AG04450 (cell line): Measurements from ENCODE around the gene AQP7. TPM values are rescaled to one million over a fixed set of nuclear protein-coding genes. Genes with fewer than 3 reads are reported as not detected.

Experiments
- CTCF ChIA-PET: fragments of 300-600, 350-600 bp; formaldehyde crosslinking; extraction: SDS; loops from one replicate; lab custom pipeline; 2022; ENCODE audit warnings: antibody characterized with exemption, inconsistent platforms; lab: Charles Lee
- POLR2A ChIA-PET: fragments of 350-600 bp; formaldehyde crosslinking; extraction: SDS; loops from one replicate; lab custom pipeline; 2021; ENCODE audit warnings: antibody characterized with exemption, inconsistent platforms; lab: Yijun Ruan, JAX
- DNase-seq: peaks from one replicate; pipeline ENCODE4 v3.0.0-alpha.2; 2011; ENCODE audit warnings: low read depth, low spot score
- H3K27ac ChIP-seq: one replicate; pipeline ENCODE4 v1.5.1; 2012; ENCODE audit warnings: low read depth, low read length, control low read depth
- H3K27me3 ChIP-seq: one replicate; pipeline ENCODE4 v1.6.0; 2012; ENCODE audit warnings: low read length; ENCODE audit not compliant: control insufficient read depth, insufficient read depth
- H3K4me3 ChIP-seq: 2 replicates; pipeline ENCODE4 v1.5.1; 2011; ENCODE audit warnings: mild to moderate bottlenecking, low read depth, low read length, control low read depth
- H3K9me3 ChIP-seq: 2 replicates; pipeline ENCODE4 v1.5.1; 2012; ENCODE audit warnings: low read length; ENCODE audit not compliant: control insufficient read depth, insufficient read depth
- polyA plus RNA-seq: library from polyadenylated mRNA; depleted of rRNA; stranded (reverse); fragments of >200 nt; gene quantifications from 2 replicates; pipeline ENCODE4 v1.2.3, GENCODE V29; 2011
- TF ChIP-seq, protein P1 (sequence below): IDR thresholded peaks from 2 replicates; pipeline ENCODE4 v1.5.1; 2011; ENCODE audit warnings: low read depth, low read length, control low read depth, inconsistent platforms

AQP7 gene
- polyA plus RNA-seq, 1 experiment = 0.11 TPM

DNA sequence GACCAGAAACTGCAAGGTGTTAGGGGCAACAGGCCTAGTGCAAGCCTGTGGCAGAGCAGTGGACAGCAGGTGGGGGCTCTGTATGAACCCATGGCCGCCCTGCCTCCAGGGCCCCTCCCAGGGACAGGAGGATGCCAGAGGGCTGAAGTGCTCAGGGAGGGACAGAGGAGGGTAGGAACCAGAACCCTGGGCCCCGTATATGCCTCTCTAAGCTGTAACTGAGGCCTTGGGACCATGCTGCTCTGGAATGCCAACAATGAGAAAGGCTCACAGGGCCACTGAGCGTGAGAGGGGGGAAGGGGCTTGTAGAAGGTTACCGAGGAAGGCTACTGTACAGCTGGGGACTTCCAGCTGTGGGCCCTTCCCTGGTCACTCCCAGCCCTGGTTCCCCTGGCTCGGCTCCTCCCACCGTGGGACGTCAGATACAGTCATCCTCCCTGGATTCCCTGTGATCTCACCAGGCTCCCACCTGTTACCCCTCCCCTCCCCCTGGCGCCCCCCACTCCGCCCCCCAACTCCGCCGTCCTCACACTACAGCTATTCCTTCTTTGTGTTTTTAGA is 21.1 kb downstream of the AQP7 start:
- CTCF ChIA-PET = interaction anchor here (0.6 to 1.2 kb wide), 2 partner anchors 38 to 82 kb away, joined by 3 to 6 read pairs; no protein-coding TSS in a partner anchor
- Histone ChIP-seq H3K27me3 (no peaks in the 10 kb centered on the region), H3K9me3 (no peaks in the 10 kb centered on the region), H3K4me3 (no peak overlapping the region), H3K27ac (no peak overlapping the region)
- TF ChIP-seq, protein P1, sequence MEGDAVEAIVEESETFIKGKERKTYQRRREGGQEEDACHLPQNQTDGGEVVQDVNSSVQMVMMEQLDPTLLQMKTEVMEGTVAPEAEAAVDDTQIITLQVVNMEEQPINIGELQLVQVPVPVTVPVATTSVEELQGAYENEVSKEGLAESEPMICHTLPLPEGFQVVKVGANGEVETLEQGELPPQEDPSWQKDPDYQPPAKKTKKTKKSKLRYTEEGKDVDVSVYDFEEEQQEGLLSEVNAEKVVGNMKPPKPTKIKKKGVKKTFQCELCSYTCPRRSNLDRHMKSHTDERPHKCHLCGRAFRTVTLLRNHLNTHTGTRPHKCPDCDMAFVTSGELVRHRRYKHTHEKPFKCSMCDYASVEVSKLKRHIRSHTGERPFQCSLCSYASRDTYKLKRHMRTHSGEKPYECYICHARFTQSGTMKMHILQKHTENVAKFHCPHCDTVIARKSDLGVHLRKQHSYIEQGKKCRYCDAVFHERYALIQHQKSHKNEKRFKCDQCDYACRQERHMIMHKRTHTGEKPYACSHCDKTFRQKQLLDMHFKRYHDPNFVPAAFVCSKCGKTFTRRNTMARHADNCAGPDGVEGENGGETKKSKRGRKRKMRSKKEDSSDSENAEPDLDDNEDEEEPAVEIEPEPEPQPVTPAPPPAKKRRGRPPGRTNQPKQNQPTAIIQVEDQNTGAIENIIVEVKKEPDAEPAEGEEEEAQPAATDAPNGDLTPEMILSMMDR = no peak
- POLR2A ChIA-PET = no interaction called here
- DNase-seq = no peak

DNA sequence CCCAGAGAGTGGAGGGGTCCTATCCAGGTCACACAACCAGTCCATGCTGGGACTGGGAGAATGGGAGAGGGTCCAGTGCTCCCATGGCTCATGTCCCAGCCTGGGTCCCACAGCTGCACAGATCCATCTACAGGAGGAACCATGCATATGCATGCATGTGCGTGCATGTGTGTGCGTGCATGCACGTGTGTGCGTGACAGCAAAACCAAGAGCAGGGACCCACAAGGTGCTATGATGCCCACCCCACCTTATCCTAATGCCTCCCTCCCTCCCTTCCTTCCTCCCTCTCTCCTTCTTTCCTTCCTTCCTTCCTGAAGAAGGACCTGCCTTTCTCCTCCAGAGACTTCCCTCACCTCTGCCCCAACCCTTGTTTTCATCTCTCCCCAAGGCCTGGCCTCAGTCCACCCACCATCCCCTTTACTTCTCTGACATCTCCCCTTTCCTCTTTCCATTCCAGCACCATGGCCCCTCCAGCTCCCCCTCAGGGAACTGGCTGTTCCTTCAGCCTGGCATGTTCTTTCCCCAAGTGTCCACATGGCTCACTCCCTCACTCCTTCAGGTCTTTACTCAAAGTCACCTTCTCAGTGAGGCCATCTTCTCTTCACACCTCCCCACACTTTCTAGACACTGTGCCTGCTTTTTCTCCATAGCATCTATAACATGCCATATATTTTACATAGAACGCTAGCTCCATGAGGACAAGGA is 21.8 kb downstream of the AQP7 start:
- Histone ChIP-seq H3K27ac (no peak overlapping the region), H3K9me3 (no peaks in the 10 kb centered on the region), H3K4me3 (no peak overlapping the region), H3K27me3 (no peaks in the 10 kb centered on the region)
- TF ChIP-seq, protein P1 = no peak
- ChIA-PET CTCF (no interaction called here), POLR2A (no interaction called here)
- no peak for DNase-seq

DNA sequence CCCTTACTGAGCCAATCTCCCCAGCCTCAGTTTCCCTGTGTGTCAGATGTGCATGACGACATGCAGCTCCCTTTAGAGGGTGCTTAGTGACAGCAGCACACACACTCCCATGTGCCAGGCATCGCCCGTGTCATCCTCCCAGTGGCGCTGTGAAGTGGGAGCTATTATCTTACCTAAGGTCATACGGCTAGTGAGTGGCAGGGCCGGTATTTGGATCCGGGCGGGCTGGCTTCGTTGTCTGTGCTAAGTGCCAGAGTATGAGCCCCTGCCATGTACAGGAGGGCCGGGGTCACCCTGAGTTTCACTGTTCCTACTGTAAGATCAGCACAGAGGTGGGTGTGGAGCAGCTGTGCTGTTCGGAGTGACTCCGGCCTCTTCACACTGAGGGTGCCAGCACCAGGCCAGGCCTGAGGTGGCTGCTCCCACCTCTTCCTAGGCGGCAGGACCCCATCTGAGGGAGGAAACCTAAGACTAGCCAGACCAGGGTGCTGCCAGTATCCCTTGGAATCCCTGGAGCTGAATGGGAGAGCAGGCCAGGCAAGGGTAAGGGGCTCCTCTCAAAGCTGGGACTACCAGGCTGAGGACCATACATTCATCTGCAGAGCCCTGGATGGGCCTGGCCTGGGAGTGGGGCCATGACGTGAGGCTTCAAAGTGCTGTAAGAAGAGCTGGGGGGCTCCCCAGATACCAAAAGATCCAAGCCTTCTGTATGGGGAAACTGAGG is 22.5 kb downstream of the AQP7 start:
- Histone ChIP-seq H3K27ac (no peak overlapping the region), H3K9me3 (no peaks in the 10 kb centered on the region), H3K4me3 (no peak overlapping the region), H3K27me3 (no peaks in the 10 kb centered on the region)
- ChIA-PET CTCF (interaction anchor here (0.7 to 1.3 kb wide), 2 partner anchors 73 to 86 kb away, joined by 3 to 4 read pairs; no protein-coding TSS in a partner anchor), POLR2A (no interaction called here)
- DNase-seq = no peak
- TF ChIP-seq, protein P1 = no peak

DNA sequence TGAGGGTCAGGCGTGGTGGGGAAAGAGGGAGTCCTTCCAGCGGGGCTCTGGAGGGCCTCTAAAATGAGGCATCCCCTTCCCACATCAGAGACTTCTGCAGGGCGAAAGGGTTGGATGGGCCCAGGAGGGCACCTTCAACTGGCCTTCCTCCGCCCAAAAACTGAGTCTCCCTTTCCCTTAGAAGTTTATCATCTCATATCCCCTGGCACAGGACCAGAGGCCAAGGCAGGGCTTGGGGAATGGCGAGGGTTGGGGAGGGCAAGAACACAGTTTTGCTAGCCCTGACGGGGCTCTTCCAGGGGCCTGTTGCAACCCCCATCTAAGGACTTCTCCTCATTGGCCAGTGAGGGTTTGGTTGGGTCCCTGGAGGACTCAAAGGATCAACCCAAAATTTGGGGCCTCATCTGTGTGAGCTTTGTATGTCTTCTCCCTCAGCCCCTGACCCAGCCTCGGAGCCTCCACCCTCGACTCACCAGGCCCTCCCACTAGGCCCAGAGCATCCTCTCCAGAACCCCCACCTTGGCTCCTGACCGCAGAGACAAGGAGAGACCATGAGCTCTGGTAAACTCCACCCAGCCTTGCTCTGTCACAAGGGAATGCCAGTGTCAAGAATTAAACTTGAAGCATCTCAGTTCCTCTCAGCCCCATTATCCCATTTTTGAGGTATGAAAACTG is 24.1 kb downstream of the AQP7 start:
- ChIA-PET POLR2A (no interaction called here), CTCF (interaction anchor here (1.1 to 2.4 kb wide), 2 partner anchors 88 to 343 kb away, joined by 3 to 6 read pairs; no protein-coding TSS in a partner anchor)
- Histone ChIP-seq H3K27me3 (no peaks in the 10 kb centered on the region), H3K27ac (no peak overlapping the region), H3K9me3 (no peaks in the 10 kb centered on the region), H3K4me3 (no peak overlapping the region)
- TF ChIP-seq, protein P1 = no peak
- DNase-seq = no peak
